Activated naive CD8-positive, alpha-beta T cell (primary cell): ENCODE measurements around the gene POGZ.
"Not testable (repeated sequence)": the region's sequence is repeated elsewhere in the genome, so short reads cannot be mapped to it uniquely, and the experiment has no call there.

Experiments
- H3K27ac Mint-ChIP-seq: one replicate; pipeline ENCODE4 v1.8.0; 2021; ENCODE audit warnings: mixed read lengths
- H3K27me3 Mint-ChIP-seq: one replicate; pipeline ENCODE4 v1.8.0; 2021; ENCODE audit warnings: mixed read lengths
- H3K36me3 Mint-ChIP-seq: one replicate; pipeline ENCODE4 v1.8.0; 2021; ENCODE audit warnings: mixed read lengths
- H3K4me1 Mint-ChIP-seq: one replicate; pipeline ENCODE4 v1.8.0; 2021; ENCODE audit warnings: low read depth, mixed read lengths
- H3K4me3 Mint-ChIP-seq: one replicate; pipeline ENCODE4 v1.8.0; 2021; ENCODE audit warnings: mild to moderate bottlenecking, mixed read lengths
- H3K9me3 Mint-ChIP-seq: one replicate; pipeline ENCODE4 v1.8.0; 2021; ENCODE audit warnings: low read depth, mixed read lengths

The POGZ gene

GRCh38 chr1:151411884-151412283, 47.4 kb downstream of the POGZ start:
- Mint-ChIP-seq H3K36me3 (peaks cover 12% of the 10 kb centered on the region), H3K4me1 (no peaks in the 10 kb centered on the region), H3K27me3 (no peaks in the 10 kb centered on the region), H3K27ac (no peak overlapping the region), H3K9me3 (no peaks in the 10 kb centered on the region), H3K4me3 (no peak overlapping the region)

- Mint-ChIP-seq H3K4me3 (no peak overlapping the region), H3K27me3 (no peaks in the 10 kb centered on the region), H3K36me3 (peaks cover 8% of the 10 kb centered on the region), H3K9me3 (no peaks in the 10 kb centered on the region), H3K4me1 (no peaks in the 10 kb centered on the region), H3K27ac (peak overlapping the region; percentile 18)
Observed at GRCh38 chr1:151408891-151409290, 50.4 kb downstream of the POGZ start.

- H3K36me3 Mint-ChIP-seq, result peaks cover 6% of the 10 kb centered on the region
- H3K4me1 Mint-ChIP-seq, result peaks cover 4% of the 10 kb centered on the region
- no peaks in the 10 kb centered on the region for H3K9me3 Mint-ChIP-seq
- no peak overlapping the region for H3K27ac Mint-ChIP-seq
- H3K27me3 Mint-ChIP-seq, result no peaks in the 10 kb centered on the region
- no peak overlapping the region for H3K4me3 Mint-ChIP-seq
Observed at GRCh38 chr1:151407304-151407703, 52.0 kb downstream of the POGZ start.

GRCh38 chr1:151406176-151406575, 53.1 kb downstream of the POGZ start:
- no peaks in the 10 kb centered on the region for H3K27me3 Mint-ChIP-seq
- H3K36me3 Mint-ChIP-seq, result peaks cover 8% of the 10 kb centered on the region
- H3K4me3 Mint-ChIP-seq, result no peak overlapping the region
- H3K4me1 Mint-ChIP-seq, result peaks cover 14% of the 10 kb centered on the region
- no peaks in the 10 kb centered on the region for H3K9me3 Mint-ChIP-seq
- no peak overlapping the region for H3K27ac Mint-ChIP-seq

- Mint-ChIP-seq H3K36me3 (peaks cover 11% of the 10 kb centered on the region), H3K27me3 (no peaks in the 10 kb centered on the region), H3K4me3 (no peak overlapping the region), H3K9me3 (no peaks in the 10 kb centered on the region), H3K4me1 (peaks cover 21% of the 10 kb centered on the region), H3K27ac (peak overlapping the region; percentile 70)
Observed at GRCh38 chr1:151405187-151405951, 53.9 kb downstream of the POGZ start.

GRCh38 chr1:151403612-151404011, 55.7 kb downstream of the POGZ start:
- Mint-ChIP-seq H3K27me3 (no peaks in the 10 kb centered on the region), H3K36me3 (peaks cover 11% of the 10 kb centered on the region), H3K4me1 (peaks cover 27% of the 10 kb centered on the region), H3K27ac (peak overlapping the region; percentile 41), H3K9me3 (no peaks in the 10 kb centered on the region), H3K4me3 (no peak overlapping the region)

- Mint-ChIP-seq H3K4me1 (peaks cover 27% of the 10 kb centered on the region), H3K27me3 (no peaks in the 10 kb centered on the region), H3K9me3 (no peaks in the 10 kb centered on the region), H3K27ac (peak overlapping the region; percentile 64), H3K36me3 (peaks cover 11% of the 10 kb centered on the region), H3K4me3 (peak overlapping the region; percentile 31)
Observed at GRCh38 chr1:151402764-151403163, 56.5 kb downstream of the POGZ start.

GRCh38 chr1:151401860-151402259, 57.4 kb downstream of the POGZ start:
- Mint-ChIP-seq H3K9me3 (no peaks in the 10 kb centered on the region), H3K36me3 (peaks cover 11% of the 10 kb centered on the region), H3K27ac (peak overlapping the region; percentile 97), H3K27me3 (no peaks in the 10 kb centered on the region), H3K4me3 (peak overlapping the region; percentile 95), H3K4me1 (peaks cover 27% of the 10 kb centered on the region)

- Mint-ChIP-seq H3K36me3 (peaks cover 11% of the 10 kb centered on the region), H3K27me3 (no peaks in the 10 kb centered on the region), H3K9me3 (no peaks in the 10 kb centered on the region), H3K27ac (peak overlapping the region; percentile 97), H3K4me1 (peaks cover 27% of the 10 kb centered on the region), H3K4me3 (peak overlapping the region; percentile 95)
Observed at GRCh38 chr1:151401125-151401788, 58.0 kb downstream of the POGZ start.

GRCh38 chr1:151399324-151400171, 59.7 kb downstream of the POGZ start, which contains the start of gene PSMB4:
TSS of gene PSMB4 (plus strand) at chr1:151399573. CDS start at chr1:151399588, 15 bp downstream.
- Mint-ChIP-seq H3K27ac (peak within 1 kb of the TSS; percentile 97), H3K9me3 (no peaks in the 10 kb centered on the region), H3K27me3 (no peaks in the 10 kb centered on the region), H3K36me3 (peaks cover 11% of the 10 kb centered on the region), H3K4me1 (peaks cover 27% of the 10 kb centered on the region), H3K4me3 (peak within 1 kb of the TSS; percentile 95)

- H3K27ac Mint-ChIP-seq, H3K4me3 Mint-ChIP-seq, H3K27me3 Mint-ChIP-seq, H3K36me3 Mint-ChIP-seq, H3K9me3 Mint-ChIP-seq: not testable (repeated sequence)
- peaks cover 15% of the 10 kb centered on the region for H3K4me1 Mint-ChIP-seq
Observed at GRCh38 chr1:151396265-151396664, 63.0 kb downstream of the POGZ start.

GRCh38 chr1:151393583-151393982, 65.7 kb downstream of the POGZ start:
- Mint-ChIP-seq H3K4me1 (no peaks in the 10 kb centered on the region), H3K36me3 (no peaks in the 10 kb centered on the region), H3K27ac (no peak overlapping the region), H3K4me3 (no peak overlapping the region), H3K9me3 (no peaks in the 10 kb centered on the region), H3K27me3 (no peaks in the 10 kb centered on the region)

GRCh38 chr1:151391079-151391563, 68.2 kb downstream of the POGZ start:
- Mint-ChIP-seq H3K36me3 (no peaks in the 10 kb centered on the region), H3K27ac (no peak overlapping the region), H3K9me3 (no peaks in the 10 kb centered on the region), H3K4me1 (no peaks in the 10 kb centered on the region), H3K27me3 (no peaks in the 10 kb centered on the region), H3K4me3 (no peak overlapping the region)

GRCh38 chr1:151390221-151391078, 68.8 kb downstream of the POGZ start:
- not testable (repeated sequence) for H3K27ac Mint-ChIP-seq, H3K4me1 Mint-ChIP-seq, H3K9me3 Mint-ChIP-seq, H3K36me3 Mint-ChIP-seq, H3K4me3 Mint-ChIP-seq, H3K27me3 Mint-ChIP-seq
